Left renal cortex interstitium (tissue), 4 donors: ENCODE data around the gene TBC1D8. TPM values are rescaled to one million over a fixed set of nuclear protein-coding genes. Genes with fewer than 3 reads are reported as not detected.

ENCODE experiments used
- DNase-seq, 4 donors: peaks; one replicate each; pipeline ENCODE4 v3.0.0-alpha.2; 2013; ENCODE audit warnings: low read depth in 4 of 4, low spot score in 2 of 4, missing footprints in 1 of 4
- polyA plus RNA-seq, 4 donors: library from polyadenylated mRNA; unstranded; fragments of 120-200 nt; gene quantifications; one replicate each; pipeline ENCODE4 v1.2.1, GENCODE V29; 2013; ENCODE audit not compliant: insufficient read length in 4 of 4

The TBC1D8 gene
- polyA plus RNA-seq, 4 donors = 24.9 to 44.6 (median 35.5) TPM

DNA sequence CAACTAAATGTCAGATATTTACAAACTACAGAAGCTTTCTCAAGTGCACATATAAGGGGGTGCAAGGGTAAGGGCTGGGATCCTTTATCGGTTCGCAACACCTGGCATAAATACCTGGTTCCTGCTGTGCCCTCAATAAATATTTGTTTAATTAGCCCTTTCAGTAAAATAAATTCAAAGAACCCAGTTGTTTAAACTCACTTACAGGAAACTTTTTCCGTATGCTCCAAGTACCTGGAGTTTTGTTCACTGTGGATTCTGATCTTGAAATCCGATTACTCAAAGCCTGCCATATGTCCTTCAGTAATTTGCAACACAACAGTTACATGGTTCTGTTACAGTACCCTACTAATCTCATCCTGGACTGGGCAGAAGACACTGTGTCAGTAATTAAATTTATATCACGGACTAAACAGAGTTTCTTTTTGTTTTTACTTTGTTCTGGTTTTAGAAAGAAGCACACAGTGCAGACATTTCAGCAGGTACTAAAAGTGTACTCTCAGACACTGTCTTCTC is 36.9 kb downstream of the TBC1D8 start:
- no peak for DNase-seq

DNA sequence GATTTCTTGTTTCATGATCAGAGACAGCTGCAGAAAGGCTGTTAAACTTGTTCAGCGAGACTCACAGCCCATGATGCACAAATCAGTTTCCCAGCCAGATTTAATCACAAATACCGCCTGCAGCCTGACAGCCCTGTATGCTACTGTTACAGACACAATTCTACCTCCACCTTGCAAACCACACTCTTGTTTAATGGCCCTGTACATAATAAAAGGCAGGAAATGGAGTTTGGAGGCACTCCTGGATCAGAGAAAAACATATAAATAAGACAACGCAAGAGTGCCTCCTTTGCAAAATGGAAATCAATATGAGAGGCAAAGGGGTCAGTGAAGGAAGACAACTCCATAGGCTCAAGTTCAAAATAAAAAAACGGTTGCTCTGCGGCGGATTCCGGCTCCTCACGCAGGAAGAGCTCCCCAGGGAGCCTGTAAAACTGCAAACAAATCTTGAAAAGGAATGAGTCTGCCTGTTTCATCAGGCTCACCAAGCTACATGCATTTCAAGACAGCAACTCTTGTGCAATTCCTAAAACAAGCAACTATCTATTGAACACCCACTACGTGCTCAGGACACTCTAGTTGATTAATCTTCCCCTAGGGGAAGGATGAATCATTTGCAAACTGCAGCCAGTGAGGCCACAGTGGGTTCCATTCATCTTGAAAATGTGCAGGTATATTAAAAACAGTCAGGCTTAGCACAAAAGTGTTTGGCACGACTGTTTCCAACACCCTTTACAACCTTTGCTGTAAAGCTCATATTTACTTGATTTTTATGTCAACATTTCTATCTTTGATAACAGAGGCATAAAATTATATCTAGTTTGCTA is 37.5 kb downstream of the TBC1D8 start:
- peak in 1 of 4 donors; percentile 74 for DNase-seq

DNA sequence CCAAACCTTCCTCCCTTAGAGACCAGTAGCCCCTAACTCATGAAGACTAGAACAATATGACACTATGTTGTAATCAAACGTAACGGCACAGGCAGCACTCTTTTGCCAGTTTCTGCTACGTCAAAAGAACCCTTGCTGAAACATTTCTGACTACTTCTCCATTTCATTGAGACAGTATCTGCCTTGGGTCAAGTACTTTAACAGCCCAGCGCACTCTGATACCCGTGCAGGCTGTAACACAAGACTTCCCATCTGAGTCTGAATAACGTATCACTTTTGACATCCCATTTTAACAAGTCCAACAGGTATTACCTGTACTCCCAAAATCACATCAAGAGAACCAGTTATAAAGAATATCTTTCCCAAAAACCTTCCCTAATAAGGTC is 38.4 kb downstream of the TBC1D8 start:
- DNase-seq = peak in 1 of 4 donors; percentile 37

DNA sequence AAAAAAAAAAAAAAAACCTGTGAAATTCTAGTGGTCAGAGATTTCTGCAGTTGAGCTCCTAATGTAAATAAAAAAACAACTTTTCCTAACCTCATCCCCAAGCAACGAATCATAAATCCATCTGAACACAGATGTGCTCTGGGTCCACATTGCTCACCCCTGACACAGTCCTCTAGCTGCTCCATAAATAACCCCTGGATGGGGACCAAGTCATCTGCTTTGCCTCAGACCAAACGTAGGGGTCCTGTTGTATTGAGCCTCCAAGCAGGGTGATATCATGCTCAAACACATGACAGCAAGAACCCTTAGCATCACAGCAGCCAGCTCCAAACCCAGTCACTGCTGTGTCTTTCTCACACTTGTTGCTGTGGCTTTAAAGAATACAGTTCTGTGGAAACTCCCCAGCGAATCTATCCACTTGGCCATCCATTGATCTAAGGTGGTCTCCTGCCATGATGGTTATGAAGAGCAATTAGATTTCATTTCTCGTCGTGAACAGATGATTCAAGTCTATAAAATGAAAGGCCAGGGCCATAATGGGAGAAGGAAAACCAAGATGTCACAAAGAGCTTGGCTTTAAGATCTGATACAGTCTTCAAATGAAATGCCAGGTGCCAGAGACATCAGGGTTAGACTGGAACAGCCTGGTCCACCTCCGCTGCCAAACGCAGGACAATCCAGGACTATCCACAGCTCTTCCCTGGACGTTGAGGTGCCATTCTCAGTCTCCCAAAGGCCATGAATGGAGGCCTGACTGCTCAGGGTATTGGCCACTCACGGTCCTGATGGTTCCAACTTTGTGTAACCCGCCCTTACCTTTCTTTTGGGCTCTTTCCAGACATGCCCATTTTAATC is 39.0 kb downstream of the TBC1D8 start:
- DNase-seq = peak in 1 of 4 donors; percentile 52

DNA sequence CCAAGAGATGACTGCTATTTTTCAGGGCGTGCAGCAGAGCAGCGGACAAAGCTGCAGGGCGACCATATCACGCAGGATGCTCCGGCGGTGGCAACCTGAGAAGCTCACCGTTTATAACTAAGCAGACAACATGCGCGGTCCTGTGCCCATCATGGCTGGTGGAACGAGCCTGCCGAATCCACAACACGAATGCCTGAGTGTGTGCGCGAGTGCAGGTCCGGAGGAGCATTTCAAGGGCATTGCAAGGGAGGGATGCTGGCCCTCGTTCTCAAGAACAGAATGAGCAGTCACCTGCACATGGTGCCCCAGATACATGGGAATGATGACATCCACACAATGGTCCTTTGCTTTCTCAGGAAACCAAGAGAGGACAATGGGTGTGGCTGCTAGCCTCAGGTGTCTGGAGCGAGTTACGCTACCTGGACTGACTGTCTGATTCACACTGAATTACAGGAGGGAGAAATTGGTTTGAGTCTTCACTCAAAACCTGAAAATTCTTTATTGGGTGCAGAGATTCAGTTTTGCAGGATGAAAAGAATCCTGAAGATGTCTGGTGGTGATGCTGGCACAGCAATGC is 39.8 kb downstream of the TBC1D8 start:
- DNase-seq = peak in 1 of 4 donors; percentile 11

DNA sequence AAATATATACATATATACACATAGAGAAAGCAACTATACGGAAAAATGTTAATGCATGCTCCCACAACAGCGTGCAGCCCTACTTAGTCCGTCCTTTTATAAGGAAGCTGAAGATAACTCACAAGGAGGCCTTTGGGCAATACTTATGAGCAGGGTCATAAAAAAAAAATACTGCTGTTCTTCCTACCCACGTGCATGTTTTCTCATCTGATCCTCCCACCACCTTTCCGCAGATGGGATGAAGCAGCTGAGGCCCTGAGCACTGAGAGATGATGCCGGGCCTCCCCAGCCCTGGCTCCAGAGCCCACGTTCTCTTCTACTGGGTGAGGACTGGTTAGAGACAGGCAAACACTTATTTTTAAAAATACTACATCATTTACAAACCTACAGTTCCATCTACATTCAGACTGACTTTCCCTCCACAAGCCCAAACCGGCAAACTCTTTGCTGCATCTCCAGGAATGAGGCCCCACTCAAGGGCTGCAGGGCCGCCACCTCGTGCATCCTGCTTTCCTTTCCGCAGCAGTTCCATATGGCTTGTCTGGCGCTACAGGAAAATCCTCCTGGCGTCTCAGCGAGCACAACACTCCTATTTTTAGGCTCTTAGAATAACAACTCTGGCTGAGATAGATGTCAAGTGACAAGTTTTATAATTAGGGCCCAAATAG is 41.6 kb downstream of the TBC1D8 start:
- peak in 1 of 4 donors; percentile 39 for DNase-seq

DNA sequence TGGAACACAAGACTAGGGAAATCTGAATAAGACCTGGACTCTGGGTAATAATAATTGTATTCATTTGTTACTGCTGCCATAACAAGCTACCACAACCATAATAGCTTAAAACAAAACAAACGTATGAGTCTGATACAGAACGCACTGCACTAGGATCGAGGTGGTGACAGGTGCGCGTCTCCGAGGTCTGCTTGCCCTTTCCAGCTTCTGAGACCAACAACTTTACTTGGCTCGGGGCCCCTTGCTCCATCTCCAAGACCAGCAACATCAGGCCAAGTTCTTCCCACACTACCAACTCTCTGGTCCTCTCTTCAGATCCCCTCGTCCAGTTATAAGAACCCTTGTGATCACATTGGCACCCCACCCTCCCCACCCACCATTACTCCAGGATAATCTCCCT is 42.8 kb downstream of the TBC1D8 start:
- DNase-seq = no peak

DNA sequence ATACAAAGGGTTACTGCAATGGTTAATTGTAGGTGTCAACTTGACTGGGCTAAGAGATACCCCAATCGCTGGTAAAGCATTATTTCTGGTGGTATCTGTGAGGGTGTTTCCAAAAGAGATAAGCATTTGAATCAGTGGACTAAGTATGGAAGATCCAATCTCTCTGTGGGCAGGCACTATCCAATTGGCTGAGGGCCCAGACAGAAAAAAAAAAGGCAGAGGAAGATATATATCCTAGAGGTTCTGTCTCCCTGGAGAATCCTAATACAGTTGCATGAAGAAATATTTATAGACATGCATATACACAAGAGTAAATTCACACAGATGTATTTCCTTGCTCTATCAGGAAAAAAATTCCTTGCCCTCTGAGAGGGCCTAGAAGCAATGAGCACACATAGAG is 43.9 kb downstream of the TBC1D8 start:
- DNase-seq = no peak

DNA sequence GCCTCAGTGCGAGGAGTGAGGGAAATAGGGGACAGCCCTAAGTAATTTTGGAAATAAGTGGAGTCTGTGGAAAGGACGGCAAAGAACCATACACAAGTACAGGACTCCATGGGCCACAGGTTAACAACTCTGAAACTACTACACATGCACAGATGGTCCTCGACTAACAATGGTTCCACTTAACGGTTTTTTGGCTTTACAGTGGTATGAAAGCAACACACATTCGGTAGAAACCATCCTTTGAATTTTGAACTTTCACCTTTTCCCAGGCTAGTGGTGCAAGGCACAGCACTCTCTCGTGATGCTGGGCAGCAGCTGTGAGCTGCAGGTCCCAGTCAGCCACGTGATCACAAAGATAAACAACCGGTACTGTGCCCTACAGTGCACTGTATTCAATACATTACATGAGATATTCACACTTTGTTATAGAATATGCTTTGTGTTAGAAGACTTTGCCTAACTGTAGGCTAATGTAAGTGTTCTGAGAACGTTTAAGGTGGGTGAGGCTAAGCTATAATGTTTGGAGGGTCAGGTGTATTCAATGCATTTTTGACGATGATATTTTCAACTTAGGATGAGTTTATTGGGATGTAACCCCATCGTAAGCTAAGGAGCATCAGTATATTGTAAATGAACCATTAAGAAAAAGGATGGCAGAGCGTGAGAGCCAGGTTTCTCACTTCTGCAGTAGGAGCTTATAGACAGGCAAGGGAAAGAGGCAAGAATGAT is 44.6 kb downstream of the TBC1D8 start:
- DNase-seq = no peak

DNA sequence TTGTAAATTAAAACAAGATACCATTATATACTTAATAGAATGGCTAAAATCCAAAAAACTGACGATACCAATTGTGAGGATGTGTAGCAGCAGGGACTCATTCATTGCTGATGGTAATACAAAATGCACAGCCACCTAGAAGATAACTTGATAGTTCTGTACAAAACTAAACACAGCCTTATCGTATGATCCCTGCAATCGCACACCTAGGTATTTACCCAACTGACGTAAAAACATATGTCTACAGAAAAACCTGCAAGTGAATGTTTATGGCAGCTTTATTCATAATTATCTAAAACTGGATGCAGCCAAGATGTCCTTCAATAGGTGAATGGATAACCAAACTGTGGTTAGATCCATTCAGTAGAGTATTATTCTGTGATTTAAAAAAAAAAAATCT is 45.5 kb downstream of the TBC1D8 start:
- DNase-seq = no peak

DNA sequence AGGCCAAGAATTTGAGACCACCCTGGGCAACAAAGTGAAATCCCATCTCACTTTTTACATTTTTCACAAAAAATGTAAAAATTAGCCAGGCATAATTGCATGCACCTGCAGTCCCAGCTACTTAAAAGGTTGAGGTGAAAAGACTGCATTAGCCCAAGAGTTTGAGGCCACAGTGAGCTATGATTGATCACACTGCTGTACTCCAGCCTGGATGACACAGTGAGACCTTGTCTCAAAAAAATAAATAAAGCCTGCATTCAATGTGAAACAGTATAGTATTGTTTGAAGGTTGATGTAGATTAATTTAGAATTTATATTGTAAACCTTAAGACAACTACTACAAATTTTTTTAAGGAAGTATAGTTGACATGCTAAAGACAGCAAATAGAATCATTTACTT is 53.5 kb downstream of the TBC1D8 start:
- no peak for DNase-seq

DNA sequence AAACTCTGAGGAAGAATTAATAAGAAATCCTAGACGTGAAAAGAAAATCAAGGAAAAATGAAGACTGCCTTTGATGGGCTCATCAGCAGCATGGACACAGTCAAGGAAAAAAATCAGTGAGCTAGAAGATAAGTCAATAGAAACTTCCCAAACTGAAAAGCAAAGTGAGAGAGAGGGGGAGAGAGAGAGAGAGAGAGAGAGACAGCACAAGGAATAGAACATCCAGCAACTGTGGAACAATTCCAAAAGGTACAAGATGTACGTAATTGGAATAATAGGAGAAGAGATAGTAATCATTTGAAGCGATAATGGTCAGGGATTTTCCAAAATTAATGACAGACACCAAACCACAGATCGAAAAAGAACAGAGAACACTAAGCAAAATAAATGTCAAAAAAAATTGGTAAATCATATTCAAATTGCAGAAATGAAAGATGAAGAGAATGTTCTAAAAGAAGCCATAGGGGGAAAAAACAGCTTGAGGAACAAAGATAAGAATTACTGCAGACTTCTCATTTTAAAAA is 54.5 kb downstream of the TBC1D8 start:
- DNase-seq = no peak

DNA sequence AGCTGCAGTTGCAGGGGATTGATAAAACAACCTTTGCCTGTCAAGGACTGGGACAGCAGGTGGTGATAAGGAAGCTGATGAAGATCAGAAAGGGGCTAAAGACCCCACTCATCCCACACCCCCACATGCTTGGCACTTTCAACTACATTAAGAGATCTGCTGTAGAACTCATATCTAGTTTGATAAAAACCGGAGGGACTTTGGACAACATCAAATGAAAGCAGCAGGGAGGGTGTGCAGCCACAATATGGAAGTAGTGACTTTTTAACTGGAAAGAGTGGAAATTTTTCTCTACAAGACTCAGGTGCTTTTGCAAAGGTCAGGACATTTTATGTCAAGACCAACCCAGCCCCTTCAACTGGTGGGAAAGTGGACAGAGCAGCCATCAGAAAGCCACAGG is 56.8 kb downstream of the TBC1D8 start:
- no peak for DNase-seq

DNA sequence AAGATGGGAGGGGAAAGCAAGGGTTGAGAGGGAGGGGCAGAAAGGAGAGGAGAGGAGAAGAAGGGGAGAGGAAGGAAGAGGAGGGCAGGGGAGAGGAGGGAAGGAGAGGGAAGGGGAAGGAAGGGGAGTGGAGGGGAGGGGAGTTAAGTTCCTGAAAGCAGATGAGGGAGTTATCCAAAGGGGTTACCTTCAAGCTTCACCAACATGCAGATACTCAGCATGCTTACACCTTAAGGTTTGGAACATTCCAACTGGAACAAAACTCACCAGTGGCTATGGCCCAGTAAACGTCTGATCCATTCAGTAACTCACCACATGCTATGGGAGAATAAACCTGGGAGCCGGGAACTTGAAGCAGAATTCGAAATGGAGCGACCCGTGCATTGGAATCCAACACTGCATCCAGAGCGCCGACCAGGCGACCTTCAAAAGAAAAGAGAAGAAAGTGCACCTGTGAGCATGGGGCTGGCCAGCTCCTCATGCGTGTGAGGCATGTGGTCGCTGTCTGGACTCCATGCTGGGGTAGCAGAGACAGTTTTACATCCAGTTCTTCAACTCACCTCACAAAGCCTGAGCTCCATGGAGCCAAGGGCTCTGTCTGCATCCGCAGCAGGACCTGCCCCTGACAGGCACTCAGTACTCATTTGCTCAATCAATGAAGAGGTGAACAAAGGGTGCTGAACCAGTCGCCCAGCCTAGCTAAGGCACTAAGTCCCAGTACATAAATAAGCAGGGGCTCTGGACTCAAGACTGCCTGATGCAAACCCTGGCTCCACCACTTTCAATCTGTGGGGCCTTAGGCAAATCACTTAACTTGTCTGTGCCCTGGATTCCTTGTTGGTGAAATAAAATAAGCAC is 61.0 kb downstream of the TBC1D8 start:
- no peak for DNase-seq

DNA sequence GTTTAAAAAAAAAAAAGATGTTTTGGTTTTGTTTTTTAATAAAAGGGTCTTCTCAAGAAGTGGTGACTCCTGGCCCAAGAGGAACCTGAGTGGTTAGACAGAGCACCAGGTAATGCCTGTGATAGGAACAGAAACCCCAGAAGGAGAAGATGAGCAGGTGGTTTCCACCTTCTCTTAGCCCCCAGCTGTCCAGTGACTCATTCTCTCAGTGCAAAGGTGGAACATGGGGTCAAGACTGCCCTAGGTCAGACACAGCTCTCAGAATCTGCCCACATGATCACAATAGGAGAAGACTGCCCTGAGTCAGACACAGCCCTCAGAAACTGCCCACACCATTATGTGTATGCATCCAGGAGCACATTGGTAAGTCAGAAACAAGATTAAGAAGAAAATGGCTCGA is 61.8 kb downstream of the TBC1D8 start:
- no peak for DNase-seq

DNA sequence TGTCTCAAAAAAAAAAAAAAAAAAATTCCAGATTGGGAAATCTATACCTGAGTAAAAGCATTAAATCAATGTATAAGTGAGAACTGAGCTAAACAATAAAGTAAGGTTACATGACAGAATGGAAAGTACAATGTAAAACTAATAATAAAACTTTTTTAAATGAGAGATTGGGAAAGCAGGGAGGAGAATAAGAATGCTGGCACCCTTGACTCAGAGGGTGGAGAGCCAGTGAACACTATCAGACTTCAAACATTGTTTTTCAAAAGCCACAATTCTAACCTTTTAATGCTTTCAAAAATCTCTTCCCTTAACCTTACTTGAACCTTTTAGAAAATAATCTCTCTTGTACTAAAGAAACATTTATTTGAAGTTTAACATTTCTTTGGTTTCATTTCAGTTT is 63.5 kb downstream of the TBC1D8 start:
- no peak for DNase-seq

DNA sequence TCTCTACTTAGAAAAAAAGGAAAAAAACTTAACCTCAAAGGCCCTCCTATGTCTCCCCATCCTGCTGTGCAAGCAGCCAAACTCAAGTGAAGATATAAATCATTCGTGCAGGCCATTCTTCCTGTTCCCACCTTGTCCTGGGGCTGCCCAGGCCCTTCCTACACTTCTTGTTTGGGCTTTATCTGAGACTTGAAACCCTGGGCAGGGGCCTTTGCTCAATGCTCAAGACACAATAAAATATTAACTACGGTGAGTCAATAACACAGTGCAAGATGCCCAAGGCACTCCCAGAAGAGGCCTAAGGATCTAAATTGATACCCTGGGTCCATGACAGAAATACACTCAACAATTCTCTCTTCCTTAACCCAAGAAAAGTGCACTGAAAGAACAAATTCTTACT is 67.6 kb downstream of the TBC1D8 start:
- no peak for DNase-seq

DNA sequence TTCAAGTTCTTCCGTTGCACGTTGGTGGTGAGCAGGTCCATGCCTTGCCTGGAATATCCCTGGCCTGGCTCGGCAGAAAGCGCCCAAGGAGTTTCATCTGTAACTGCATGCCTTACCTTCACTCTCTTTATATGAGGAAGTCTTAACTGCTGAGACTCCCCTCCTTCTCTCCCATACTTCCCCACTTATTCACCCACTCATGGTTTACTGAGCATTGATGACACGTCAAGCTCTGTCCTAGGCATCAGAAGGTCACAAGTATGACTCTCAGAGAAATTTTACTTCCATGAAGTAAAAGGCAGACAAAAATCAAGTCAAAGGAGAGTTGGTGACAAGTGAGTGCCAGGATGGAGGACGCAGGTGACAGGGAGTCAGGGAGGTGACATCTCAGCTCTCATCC is 68.2 kb downstream of the TBC1D8 start:
- no peak for DNase-seq

DNA sequence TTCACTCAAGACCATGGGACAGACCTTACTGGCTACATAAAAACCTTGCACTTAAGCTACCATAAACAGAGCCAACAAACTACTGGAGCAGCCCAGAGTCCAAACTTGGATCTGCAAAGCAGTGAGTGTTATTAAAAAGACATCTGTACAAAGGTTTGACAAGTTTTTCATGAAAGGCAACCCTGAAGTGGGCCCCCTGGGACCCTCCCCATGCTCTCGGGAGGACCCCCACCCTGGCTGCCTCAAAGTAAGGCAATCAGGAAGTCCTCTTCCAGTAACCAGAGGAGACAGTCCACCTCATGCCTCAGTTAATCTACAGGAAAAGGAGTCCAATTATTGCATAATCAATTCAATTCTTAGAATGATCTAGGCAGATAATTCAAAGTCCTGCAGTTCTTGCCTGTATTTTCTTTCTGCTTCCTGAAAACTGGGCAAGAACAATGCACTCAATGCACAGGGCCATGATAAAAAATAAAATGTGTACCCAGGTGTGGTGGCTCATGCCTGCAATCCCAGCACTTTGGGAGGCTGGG is 69.7 kb downstream of the TBC1D8 start:
- DNase-seq = no peak
